ENCODE results near the gene HSD11B2. TPM values are rescaled to one million over a fixed set of nuclear protein-coding genes. Genes with fewer than 3 reads are reported as not detected.

The HSD11B2 gene
- total and polyA plus RNA-seq, 2 of the 8 experiments (the other 6 are each of a cell fraction or from before 2014, with no cell fraction given): 28.7 to 32.9 TPM

- DNase-seq (ENCODE audit: low read depth in 1 of 2, low spot score in 2 of 2) (no peak), FAIRE-seq (no peak)
- no peaks in the 10 kb centered on the region for H3K79me2 ChIP-seq (ENCODE audit: control insufficient read depth in 1 of 2, insufficient read depth in 2 of 2, low read length in 2 of 2)
- ChIA-PET CTCF (ENCODE audit: partially characterized antibody) (interaction anchor here (0.6 to 28.6 kb wide), 21 partner anchors 1 to 1366 kb away, joined by 3 to 683 read pairs (median 4); partner anchors contain the start of genes ATP6V0D1, FHOD1, HSD11B2 and ZDHHC1), POLR2A (ENCODE audit: partially characterized antibody) (interaction anchor here (0.9 to 8.5 kb wide), 7 partner anchors 10 to 176 kb away, joined by 3 to 67 read pairs (median 3); partner anchors contain the start of gene HSD11B2)
- H3K56ac ChIP-seq (replicated peaks; ENCODE audit: insufficient read length, low read depth, low read length): no peak overlapping the region
- H3K18ac ChIP-seq (ENCODE audit: extremely low read depth, low read length): no peak overlapping the region
- no peak overlapping the region for H3K4me3 ChIP-seq (ENCODE audit: extremely low read depth in 1 of 4, insufficient read depth in 2 of 4, low read depth in 3 of 4, low read length in 4 of 4)
- H3K27me3 ChIP-seq (replicated peaks in 1 of 4; ENCODE audit: control insufficient read depth in 3 of 4, extremely low read depth in 1 of 4, insufficient read depth in 3 of 4, low read length in 3 of 4): no peaks in the 10 kb centered on the region
- H4K20me1 ChIP-seq (replicated peaks in 1 of 2; ENCODE audit: control insufficient read depth in 1 of 2, insufficient read depth in 2 of 2, low read length in 2 of 2): peaks cover 2 to 6% of the 10 kb centered on the region in 2 experiments
- H3K9me3 ChIP-seq (ENCODE audit: insufficient read depth in 2 of 2, low read depth in 1 of 2, low read length in 1 of 2): peaks cover 0 to 4% of the 10 kb centered on the region in 2 experiments; a peak in 1 of 4 replicates
- 0 out of 2 replicates have a peak overlapping the region, but pooled peaks have one; percentile 60 for H2BK12ac ChIP-seq (ENCODE audit: low read depth, low read length)
- TF ChIP-seq KDM4A (IDR thresholded peaks at IDR 0.05; ENCODE audit: low read depth, low read length, severe bottlenecking) (no peak), BCL11A (IDR thresholded peaks at IDR 0.05; ENCODE audit: low read depth in 2 of 2, low read length in 2 of 2) (no peak), CTCF (IDR thresholded peaks at IDR 0.05; ENCODE audit: control extremely low read depth in 1 of 3, insufficient read depth in 1 of 3, low read depth in 1 of 3, low read length in 3 of 3) (peak in 1 of 3 experiments; percentile 23; a peak in 1 of 4 replicates), EZH2 (IDR thresholded peaks at IDR 0.05; ENCODE audit: low read depth, low read length, severe bottlenecking) (no peak)
- H3K4me2 ChIP-seq (ENCODE audit: insufficient read depth in 1 of 2, low read depth in 2 of 2, low read length in 2 of 2): no peak overlapping the region
- no peak overlapping the region for H2AFZ ChIP-seq (ENCODE audit: low read length)
- H3K4me1 ChIP-seq (replicated peaks in 1 of 4; ENCODE audit: control insufficient read depth in 3 of 4, insufficient read depth in 4 of 4, low read length in 3 of 4): peaks cover 0 to 8% (median 4%) of the 10 kb centered on the region in 4 experiments; a peak in 5 of 7 replicates
- no peak overlapping the region for H4K8ac ChIP-seq (ENCODE audit: extremely low read depth, insufficient read depth, low read length)
- no peak overlapping the region for H3K14ac ChIP-seq (ENCODE audit: insufficient read length)
- H3K9ac ChIP-seq (replicated peaks in 1 of 4; ENCODE audit: extremely low read depth in 1 of 4, low read depth in 3 of 4, low read length in 3 of 4): no peak overlapping the region
- no peaks in the 10 kb centered on the region for H3K23me2 ChIP-seq (ENCODE audit: low read depth, low read length)
- no peak overlapping the region for H4K5ac ChIP-seq (ENCODE audit: insufficient read length, low read depth, low read length)
- no peak overlapping the region for H2BK15ac ChIP-seq (ENCODE audit: low read length)
- H3K23ac ChIP-seq (ENCODE audit: insufficient read length): no peak overlapping the region
- H3K79me1 ChIP-seq (ENCODE audit: low read depth, low read length): no peaks in the 10 kb centered on the region; the same call in none of the 2 replicates
- no peak overlapping the region for H3K27ac ChIP-seq (ENCODE audit: low read depth, low read length)
- 86% methylated on average over 3 of the region's 3 CpGs; no CpG with 5 or more reads in 1 of the 2 experiments for WGBS, 2 experiments (ENCODE audit: extremely low coverage in 1 of 2, insufficient coverage in 1 of 2, insufficient read length in 1 of 2, insufficient replicate concordance in 2 of 2, low coverage in 1 of 2, low lambda C conversion rate in 2 of 2, missing lambda C conversion rate in 1 of 2)
- H3K36me3 ChIP-seq (ENCODE audit: control insufficient read depth in 2 of 4, insufficient read depth in 4 of 4, low read length in 3 of 4): no peaks in the 10 kb centered on the region; a peak in 1 of 8 replicates
- no peak overlapping the region; the same call in 1 of the 2 replicates for H2AK5ac ChIP-seq (ENCODE audit: low read depth, low read length)
- H3K4ac ChIP-seq (replicated peaks; ENCODE audit: insufficient read length, low read depth, low read length): no peak overlapping the region
- H2BK120ac ChIP-seq (replicated peaks; ENCODE audit: low read depth, low read length): no peak overlapping the region
- H2BK5ac ChIP-seq (ENCODE audit: low read depth, low read length): no peak overlapping the region
- H4K91ac ChIP-seq (replicated peaks; ENCODE audit: insufficient read length, low read length): no peak overlapping the region
- H2BK20ac ChIP-seq (ENCODE audit: low read length): no peak overlapping the region
Observed at GRCh38 chr16:67445441-67445912, 14.6 kb downstream of the HSD11B2 start.
